HG02943 (cell line): ENCODE measurements around the gene CRTC3.

Experiments
- ATAC-seq: cut with Tn5 transposase; IDR thresholded peaks from one replicate; pipeline ENCODE4 v1.9.1; 2021; ENCODE audit warnings: mild to moderate bottlenecking, low read depth, moderate library complexity; ENCODE audit not compliant: unreplicated experiment

Gene CRTC3

GRCh38 chr15:90691369-90691768, 161.6 kb downstream of the CRTC3 start:
- no peak for ATAC-seq

DNA sequence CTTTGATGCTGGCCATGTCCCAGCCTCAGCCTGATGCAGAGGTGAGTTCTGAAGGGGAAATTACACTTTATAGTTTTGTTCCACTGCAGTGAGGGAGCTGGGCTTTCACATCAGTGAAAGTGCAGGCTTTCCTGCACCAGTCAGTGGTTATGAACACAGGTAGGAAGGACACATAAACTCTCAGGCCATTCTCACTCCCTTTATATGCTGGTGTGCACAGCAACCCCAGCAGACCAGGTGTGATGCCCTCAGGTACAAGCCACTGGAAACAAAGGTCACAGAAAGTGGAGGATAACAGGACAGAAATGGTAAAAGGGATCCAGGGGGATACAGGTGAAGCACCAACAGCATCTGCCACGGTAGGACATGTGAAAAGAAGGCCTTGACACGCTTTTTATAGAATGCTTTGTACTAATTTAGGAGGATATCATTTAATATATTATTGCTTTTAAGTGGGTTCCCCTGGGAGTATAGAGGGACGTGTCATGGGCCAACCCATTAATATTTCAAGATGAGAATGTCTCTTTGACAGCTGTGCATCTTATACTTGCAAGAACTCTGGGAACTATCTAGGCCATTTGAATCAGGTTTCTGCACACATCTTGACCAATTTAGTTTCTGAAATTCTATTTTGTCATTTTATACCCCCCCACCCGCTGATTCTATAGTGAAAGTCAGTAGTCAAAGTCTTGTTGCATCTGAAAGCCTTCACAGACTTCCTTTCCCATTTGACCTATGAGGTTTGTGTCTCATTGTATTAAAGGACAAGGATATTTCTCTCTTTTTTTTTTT, 162.5 kb downstream of the CRTC3 start:
- peak; percentile 53 for ATAC-seq
